MCF 10A (cell line): ENCODE results near the gene CYTH1. TPM values are rescaled to one million over a fixed set of nuclear protein-coding genes. Genes with fewer than 3 reads are reported as not detected.

Experiments
- BruUV-seq: library from RNA; stranded (reverse); fragments of 400-500 nt; replicated peaks from 2 replicates; lab custom pipeline; 2021; lab: Mats Ljungman, UMichigan
- CTCF ChIA-PET: fragments of 300-600 bp; sonication (Branson Sonifier 250); formaldehyde crosslinking; extraction: SDS; loops from one replicate; lab custom pipeline; 2021; ENCODE audit warnings: antibody characterized with exemption, inconsistent platforms; lab: Yijun Ruan, JAX
- POLR2A ChIA-PET: fragments of 300-600, 350-650 bp; sonication (Branson Sonifier 250); formaldehyde crosslinking; extraction: SDS; loops from one replicate; lab custom pipeline; 2020; ENCODE audit warnings: antibody characterized with exemption, inconsistent platforms; lab: Yijun Ruan, JAX
- DNase-seq: peaks from one replicate; pipeline ENCODE4 v3.0.0-alpha.2; 2018; ENCODE audit not compliant: unreplicated experiment
- H3K27ac Mint-ChIP-seq: one replicate; pipeline ENCODE4 v1.8.0; 2022; ENCODE audit warnings: mild to moderate bottlenecking, low read depth, mixed read lengths; ENCODE audit not compliant: unreplicated experiment
- H3K27me3 Mint-ChIP-seq: one replicate; pipeline ENCODE4 v1.8.0; 2022; ENCODE audit warnings: mixed read lengths; ENCODE audit not compliant: insufficient read depth, unreplicated experiment
- H3K36me3 Mint-ChIP-seq: one replicate; pipeline ENCODE4 v1.8.0; 2022; ENCODE audit warnings: mild to moderate bottlenecking, moderate library complexity, mixed read lengths; ENCODE audit not compliant: insufficient read depth, unreplicated experiment
- H3K4me1 Mint-ChIP-seq: one replicate; pipeline ENCODE4 v1.8.0; 2022; ENCODE audit warnings: mixed read lengths; ENCODE audit not compliant: insufficient read depth, unreplicated experiment
- H3K4me3 Mint-ChIP-seq: one replicate; pipeline ENCODE4 v1.8.0; 2022; ENCODE audit warnings: mild to moderate bottlenecking, moderate library complexity, mixed read lengths; ENCODE audit not compliant: unreplicated experiment
- H3K9me3 Mint-ChIP-seq: one replicate; pipeline ENCODE4 v1.8.0; 2022; ENCODE audit warnings: mixed read lengths; ENCODE audit not compliant: unreplicated experiment
- CTCF ChIP-seq: fragments of 200-600 bp; IDR thresholded peaks from one replicate; pipeline ENCODE4 v1.8.0; 2022; ENCODE audit warnings: antibody characterized with exemption, mild to moderate bottlenecking; ENCODE audit not compliant: unreplicated experiment
- intact Hi-C: fragments of 100-400 bp; cut with micrococcal nuclease; formaldehyde crosslinking; loops from 2 replicates; pipeline ENCODE4 v1.14.1; 2022
- total RNA-seq: library from RNA; stranded (reverse); gene quantifications from 2 replicates; pipeline ENCODE4 v1.2.3, GENCODE V29; 2022

Gene CYTH1
- total RNA-seq, 1 experiment from 2014 or later = 38.5 TPM

- no peak for DNase-seq
- intact Hi-C loops = no loop called here
- peaks cover 6% of the 10 kb centered on the region for H3K36me3 Mint-ChIP-seq
- H3K9me3 Mint-ChIP-seq = no peaks in the 10 kb centered on the region
- no peak for TF ChIP-seq CTCF
- no TSS peak for BruUV-seq
- H3K4me3 Mint-ChIP-seq = no peak overlapping the region
- POLR2A ChIA-PET = interaction anchor here (1.4 to 3.4 kb wide), 2 partner anchors 9 to 10 kb away, joined by 11 to 25 read pairs; no protein-coding TSS in a partner anchor
- peaks cover 31% of the 10 kb centered on the region for H3K4me1 Mint-ChIP-seq
- H3K27ac Mint-ChIP-seq = no peak overlapping the region
- CTCF ChIA-PET = interaction anchor here (0.8 to 1.6 kb wide), 4 partner anchors 9 to 17 kb away, joined by 3 to 5 read pairs (median 4); no protein-coding TSS in a partner anchor
- no peaks in the 10 kb centered on the region for H3K27me3 Mint-ChIP-seq
Observed at GRCh38 chr17:78725448-78726021, 56.5 kb downstream of the CYTH1 start.

GRCh38 chr17:78724999-78725398, 57.1 kb downstream of the CYTH1 start:
- no peaks in the 10 kb centered on the region for H3K27me3 Mint-ChIP-seq
- ChIA-PET CTCF (interaction anchor here (1.0 to 1.6 kb wide), 3 partner anchors 12 to 16 kb away, joined by 3 to 5 read pairs (median 5); no protein-coding TSS in a partner anchor), POLR2A (interaction anchor here (1.4 to 3.4 kb wide), 2 partner anchors 8 to 11 kb away, joined by 11 to 25 read pairs; no protein-coding TSS in a partner anchor)
- H3K9me3 Mint-ChIP-seq = no peaks in the 10 kb centered on the region
- DNase-seq = no peak
- H3K36me3 Mint-ChIP-seq = peaks cover 6% of the 10 kb centered on the region
- no TSS peak for BruUV-seq
- H3K4me3 Mint-ChIP-seq = no peak overlapping the region
- no peak overlapping the region for H3K27ac Mint-ChIP-seq
- peaks cover 29% of the 10 kb centered on the region for H3K4me1 Mint-ChIP-seq
- TF ChIP-seq CTCF = no peak
- intact Hi-C loops = no loop called here

GRCh38 chr17:78724544-78724943, 57.5 kb downstream of the CYTH1 start:
- Mint-ChIP-seq H3K36me3 (peaks cover 6% of the 10 kb centered on the region), H3K9me3 (no peaks in the 10 kb centered on the region), H3K4me3 (no peak overlapping the region), H3K4me1 (peaks cover 29% of the 10 kb centered on the region), H3K27me3 (no peaks in the 10 kb centered on the region), H3K27ac (no peak overlapping the region)
- intact Hi-C loops = no loop called here
- no TSS peak for BruUV-seq
- no peak for TF ChIP-seq CTCF
- CTCF ChIA-PET = interaction anchor here (1.0 to 1.6 kb wide), 3 partner anchors 12 to 16 kb away, joined by 3 to 5 read pairs (median 5); no protein-coding TSS in a partner anchor
- no peak for DNase-seq
- POLR2A ChIA-PET = interaction anchor here (1.4 to 3.4 kb wide), 2 partner anchors 8 to 11 kb away, joined by 11 to 25 read pairs; no protein-coding TSS in a partner anchor

GRCh38 chr17:78723957-78724356, 58.1 kb downstream of the CYTH1 start:
- no peak for DNase-seq
- no TSS peak for BruUV-seq
- peaks cover 28% of the 10 kb centered on the region for H3K4me1 Mint-ChIP-seq
- H3K36me3 Mint-ChIP-seq = peaks cover 6% of the 10 kb centered on the region
- intact Hi-C loops = no loop called here
- no peaks in the 10 kb centered on the region for H3K9me3 Mint-ChIP-seq
- ChIA-PET POLR2A (interaction anchor here (3.4 kb wide), 1 partner anchor 12 kb away, joined by 25 read pairs; no protein-coding TSS in a partner anchor), CTCF (no interaction called here)
- H3K27ac Mint-ChIP-seq = no peak overlapping the region
- no peak for TF ChIP-seq CTCF
- H3K27me3 Mint-ChIP-seq = no peaks in the 10 kb centered on the region
- H3K4me3 Mint-ChIP-seq = no peak overlapping the region
